ENCODE data around the gene NEK6. TPM values are rescaled to one million over a fixed set of nuclear protein-coding genes. Genes with fewer than 3 reads are reported as not detected.

The NEK6 gene
- total and polyA plus RNA-seq, 10 of the 15 experiments (the other 5 are each of a cell fraction or from before 2014, with no cell fraction given): 31.3 to 161 (median 89.2) TPM

- Histone ChIP-seq H3K4me3 (no peak overlapping the region), H3K79me2 (ENCODE audit: control insufficient read depth, insufficient read depth, low read length) (peaks cover 3% of the 10 kb centered on the region), H3K9me3 (replicated peaks; ENCODE audit: control insufficient read depth, insufficient read depth, low read length) (no peaks in the 10 kb centered on the region), H4K20me1 (ENCODE audit: control insufficient read depth, insufficient read depth) (0 out of 2 replicates have a peak, but pooled peaks cover 18% of the 10 kb centered on the region), H3K4me1 (ENCODE audit: control insufficient read depth, insufficient read depth, low read length) (no peaks in the 10 kb centered on the region), H3K4me2 (ENCODE audit: control insufficient read depth, insufficient read depth) (no peak overlapping the region), H3K9ac (ENCODE audit: control insufficient read depth, insufficient read depth, low read length) (no peak overlapping the region), H3K27ac (ENCODE audit: control insufficient read depth, insufficient read depth) (no peak overlapping the region), H3K27me3 (replicated peaks in 1 of 2; ENCODE audit: control insufficient read depth in 2 of 2, insufficient read depth in 2 of 2, low read length in 1 of 2) (no peaks in the 10 kb centered on the region), H3K36me3 (ENCODE audit: control insufficient read depth in 2 of 2, insufficient read depth in 2 of 2, low read length in 1 of 2) (peaks cover 45 to 59% of the 10 kb centered on the region in 2 experiments), H2AFZ (ENCODE audit: control insufficient read depth, low read depth, low read length) (no peak overlapping the region)
- ATAC-seq (no peak), DNase-seq (ENCODE audit: low read depth, low spot score) (no peak), FAIRE-seq (no peak)
- RAD21 ChIA-PET (ENCODE audit: unreplicated experiment): no interaction called here
- intact Hi-C loops (cut with micrococcal nuclease; ENCODE audit: unreplicated experiment) (loop anchor here (10.0 kb wide), 2 partner anchors 228 to 388 kb away; no protein-coding TSS in a partner anchor), in situ Hi-C loops (cut with MboI) (no loop called here)
- SMC1A ChIA-PET (ENCODE audit: uncharacterized antibody, unreplicated experiment): no interaction called here
- BruUV-seq (replicated peaks): no TSS peak
- CTCF ChIA-PET: interaction anchor here (1.3 kb wide), 1 partner anchor 226 kb away, joined by 5 read pairs; no protein-coding TSS in a partner anchor
- POLR2A ChIA-PET: no interaction called here
- TF ChIP-seq POLR2A (IDR thresholded peaks at IDR 0.05; ENCODE audit: low read depth, low read length): peak; percentile 38
- TF ChIP-seq MYB (IDR thresholded peaks at IDR 0.05; ENCODE audit: borderline replicate concordance, low read depth, low read length): no peak
- TF ChIP-seq PML (IDR thresholded peaks at IDR 0.05; ENCODE audit: low read length): peak; percentile 47; the same call in 1 of the 2 replicates
- WGBS (ENCODE audit: insufficient coverage, insufficient replicate concordance, low lambda C conversion rate, missing lambda C conversion rate): 73% methylated on average over 8 of the region's 8 CpGs
Observed at GRCh38 chr9:124352616-124353015, 94.9 kb downstream of the NEK6 start.

DNA sequence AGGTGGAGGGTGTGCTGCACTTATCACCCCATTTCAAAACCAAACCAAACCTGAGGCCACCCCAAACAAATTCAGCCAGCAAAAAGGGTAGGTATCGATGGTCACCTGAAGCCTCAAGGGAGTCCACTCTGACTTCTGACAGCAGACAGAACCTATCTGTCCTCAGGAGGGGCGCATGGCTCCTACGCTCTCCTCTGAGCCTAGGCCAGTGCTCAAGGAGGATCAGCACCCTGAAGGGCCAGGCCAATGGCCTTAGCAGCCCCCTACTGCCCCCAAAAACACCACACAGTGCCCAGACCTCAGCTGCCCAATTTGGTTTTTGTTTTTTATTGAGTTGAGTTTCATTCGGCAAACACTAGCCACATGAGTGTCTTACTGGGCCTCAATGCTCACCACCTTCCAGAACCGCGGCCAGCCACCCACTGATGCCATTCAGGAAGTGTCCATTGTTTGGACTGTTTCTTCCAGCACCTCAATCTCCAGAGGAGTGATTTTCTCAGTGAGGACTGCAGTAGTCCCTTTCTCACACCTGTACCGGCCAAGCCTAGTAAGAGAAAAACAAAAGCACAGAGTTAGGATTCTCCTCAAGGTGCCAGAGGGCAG, 95.5 kb downstream of the NEK6 start:
- peaks cover 42 to 55% of the 10 kb centered on the region in 2 experiments for H3K36me3 ChIP-seq (ENCODE audit: control insufficient read depth in 2 of 2, insufficient read depth in 2 of 2, low read length in 1 of 2)
- RAD21 ChIA-PET (ENCODE audit: unreplicated experiment): no interaction called here
- H3K9ac ChIP-seq (ENCODE audit: control insufficient read depth, insufficient read depth, low read length): no peak overlapping the region
- WGBS (ENCODE audit: insufficient coverage, insufficient replicate concordance, low lambda C conversion rate, missing lambda C conversion rate): 98% methylated on average over 7 of the region's 7 CpGs
- in situ Hi-C loops (cut with MboI): no loop called here
- 0 out of 2 replicates have a peak, but pooled peaks cover 22% of the 10 kb centered on the region for H4K20me1 ChIP-seq (ENCODE audit: control insufficient read depth, insufficient read depth)
- peaks cover 3% of the 10 kb centered on the region for H3K79me2 ChIP-seq (ENCODE audit: control insufficient read depth, insufficient read depth, low read length)
- SMC1A ChIA-PET (ENCODE audit: uncharacterized antibody, unreplicated experiment): no interaction called here
- intact Hi-C loops (cut with micrococcal nuclease; ENCODE audit: unreplicated experiment): loop anchor here (10.0 kb wide), 2 partner anchors 228 to 388 kb away; no protein-coding TSS in a partner anchor
- no peak overlapping the region for H2AFZ ChIP-seq (ENCODE audit: control insufficient read depth, low read depth, low read length)
- CTCF ChIA-PET: no interaction called here
- H3K4me3 ChIP-seq: no peak overlapping the region
- H3K4me2 ChIP-seq (ENCODE audit: control insufficient read depth, insufficient read depth): no peak overlapping the region
- no TSS peak for BruUV-seq (replicated peaks)
- H3K4me1 ChIP-seq (ENCODE audit: control insufficient read depth, insufficient read depth, low read length): no peaks in the 10 kb centered on the region
- H3K27ac ChIP-seq (ENCODE audit: control insufficient read depth, insufficient read depth): no peak overlapping the region
- ATAC-seq (no peak), DNase-seq (ENCODE audit: low read depth, low spot score) (no peak), FAIRE-seq (no peak)
- no peaks in the 10 kb centered on the region for H3K9me3 ChIP-seq (replicated peaks; ENCODE audit: control insufficient read depth, insufficient read depth, low read length)
- POLR2A ChIA-PET: no interaction called here
- TF ChIP-seq POLR2AphosphoS2 (IDR thresholded peaks at IDR 0.05; ENCODE audit: low read depth, low read length) (0 out of 2 replicates have a peak, but pooled peaks have one; percentile 20), RUNX3 (IDR thresholded peaks at IDR 0.05; ENCODE audit: low read length) (0 out of 2 replicates have a peak, but pooled peaks have one; percentile 1), CREM (IDR thresholded peaks at IDR 0.05; ENCODE audit: low read depth) (no peak), POLR2A (IDR thresholded peaks at IDR 0.05; ENCODE audit: low read depth, low read length) (0 out of 2 replicates have a peak, but pooled peaks have one; percentile 66), POLR2AphosphoS5 (IDR thresholded peaks at IDR 0.05; ENCODE audit: low read length) (peak; percentile 6; the same call in 1 of the 2 replicates), CBX5 (IDR thresholded peaks at IDR 0.05; ENCODE audit: low read depth) (no peak)
- H3K27me3 ChIP-seq (replicated peaks in 1 of 2; ENCODE audit: control insufficient read depth in 2 of 2, insufficient read depth in 2 of 2, low read length in 1 of 2): no peaks in the 10 kb centered on the region

All from GM12878 (cell line).